Stimulated activated CD8-positive, alpha-beta memory T cell treated with anti-CD3 and anti-CD28 coated beads, Interleukin-15, amount 100 ng/mL, for 48 hours (primary cell): Measurements from ENCODE around the gene PIK3CB.

ENCODE experiments used
- DNase-seq, 2 donors: peaks; one replicate each; pipeline ENCODE4 v3.0.0-alpha.2; 2020; ENCODE audit warnings: low read depth in 2 of 2

Gene PIK3CB

GRCh38 chr3:138834596-138835396, at the start of gene PIK3CB:
TSS of gene PIK3CB (minus strand) at chr3:138834928. CDS start at chr3:138759343, 75,585 bp downstream.
- DNase-seq = peak; percentile 80 to 81

GRCh38 chr3:138881233-138881632, 46.5 kb upstream of the PIK3CB start:
- no peak for DNase-seq

DNA sequence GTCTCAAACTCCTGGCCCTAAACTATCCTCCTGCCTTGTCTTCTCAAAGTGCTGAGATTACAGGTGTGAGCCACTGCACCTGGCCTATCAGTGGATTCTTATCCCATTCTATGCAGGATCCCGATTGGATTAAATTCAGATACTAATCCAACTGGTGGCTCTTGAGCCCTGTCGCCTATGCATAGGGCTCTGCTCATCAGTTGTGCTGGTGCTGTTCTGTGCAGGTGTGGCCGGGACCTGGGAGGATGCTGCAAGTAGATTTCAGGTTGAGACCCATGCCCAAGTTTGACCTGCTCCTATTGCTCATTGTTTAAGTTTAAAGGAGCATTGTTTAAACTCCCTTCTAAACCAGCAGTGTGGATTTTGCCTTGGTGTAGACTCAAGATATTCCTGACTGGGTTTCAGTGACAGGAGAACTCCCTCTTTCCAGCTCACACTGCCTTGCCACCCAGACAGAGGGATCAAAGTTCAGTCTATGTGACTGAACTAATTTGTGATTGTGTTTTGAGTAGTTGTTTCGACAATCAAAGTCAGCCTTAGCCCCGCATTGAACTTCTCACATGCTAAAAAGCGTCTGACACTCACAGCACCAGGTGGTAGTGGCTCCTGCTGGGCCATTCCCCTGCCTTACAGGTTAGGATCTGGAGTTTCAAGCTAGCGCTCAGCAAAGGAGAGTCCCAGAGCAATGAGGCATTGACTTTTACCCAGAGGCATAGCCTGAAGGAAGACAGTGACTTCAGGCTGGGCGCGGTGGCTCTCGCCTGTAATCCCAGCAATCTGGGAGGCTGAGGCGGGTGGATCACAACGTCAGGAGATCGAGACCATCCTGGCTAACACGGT, 45.0 kb upstream of the PIK3CB start:
- no peak for DNase-seq

GRCh38 chr3:138877226-138877625, 42.5 kb upstream of the PIK3CB start:
- DNase-seq = no peak

- DNase-seq = no peak
Observed at GRCh38 chr3:138875754-138876664, 41.3 kb upstream of the PIK3CB start.

DNA sequence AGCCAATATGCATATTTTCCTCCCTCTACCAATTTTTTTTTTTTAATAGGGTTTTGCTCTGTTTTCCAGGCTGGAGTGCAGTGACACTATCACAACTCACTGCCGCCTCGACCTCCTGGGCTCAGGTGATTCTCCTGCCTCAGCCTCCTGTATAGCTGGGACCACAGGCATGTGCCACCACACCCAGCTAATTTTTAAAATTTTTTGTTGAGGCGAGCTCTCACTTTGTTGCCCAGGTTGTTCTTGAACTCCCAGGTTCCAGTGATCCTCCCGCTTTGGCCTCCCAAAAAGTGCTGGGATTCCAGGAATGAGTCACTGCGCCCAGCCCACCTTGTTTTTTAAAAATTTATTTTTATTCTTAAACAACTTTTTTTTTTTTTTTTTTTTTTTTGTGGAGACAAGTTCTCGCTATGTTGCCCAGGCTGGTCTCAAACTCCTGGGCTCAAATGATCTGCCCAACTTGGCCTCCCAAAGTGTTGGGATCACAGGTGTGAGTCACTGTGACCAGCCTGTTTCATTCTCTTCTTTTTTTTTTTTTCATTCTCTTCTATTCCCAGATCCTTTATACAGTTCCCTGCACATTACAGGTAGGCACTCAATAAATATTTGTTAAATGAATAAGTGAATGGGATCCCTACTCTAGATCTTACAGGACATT, 40.5 kb upstream of the PIK3CB start:
- no peak for DNase-seq

DNA sequence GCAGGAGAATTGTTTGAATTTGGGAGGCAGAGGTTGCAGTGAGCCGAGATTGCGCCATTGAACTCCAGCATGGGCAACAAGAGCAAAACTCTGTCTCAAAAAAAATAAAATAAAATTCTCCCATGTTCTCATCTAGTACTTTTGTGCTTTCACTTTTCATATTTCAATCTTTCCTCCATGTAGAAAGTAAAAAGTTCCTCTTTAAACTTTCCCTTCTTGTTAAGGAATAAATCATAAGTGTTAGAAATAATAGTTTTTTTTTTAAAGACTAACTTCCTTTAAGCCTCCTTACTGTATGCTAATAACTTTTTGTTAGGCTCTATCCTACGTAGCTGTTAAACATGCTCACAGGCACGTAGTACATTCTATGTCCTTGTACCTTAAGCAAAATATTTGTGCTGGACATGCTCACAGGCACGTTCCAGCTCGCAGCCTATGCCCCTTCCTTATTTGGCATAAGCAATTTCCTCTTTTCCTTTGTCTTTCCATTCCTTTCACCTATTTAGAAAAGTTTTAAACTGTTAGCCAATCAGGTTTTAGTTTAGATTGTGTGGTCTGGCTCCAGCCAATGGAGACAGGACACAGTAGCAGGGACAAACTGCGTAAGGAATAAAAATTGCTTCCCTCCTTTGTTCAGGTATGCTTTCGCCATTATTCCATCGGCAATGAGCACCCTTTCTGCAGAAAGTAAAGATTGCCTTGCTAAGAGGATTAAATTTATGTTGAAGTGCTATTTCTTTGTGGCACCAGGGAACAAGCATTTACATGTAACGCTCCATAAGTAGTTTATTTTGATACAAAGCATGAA, 38.9 kb upstream of the PIK3CB start:
- DNase-seq = no peak

DNA sequence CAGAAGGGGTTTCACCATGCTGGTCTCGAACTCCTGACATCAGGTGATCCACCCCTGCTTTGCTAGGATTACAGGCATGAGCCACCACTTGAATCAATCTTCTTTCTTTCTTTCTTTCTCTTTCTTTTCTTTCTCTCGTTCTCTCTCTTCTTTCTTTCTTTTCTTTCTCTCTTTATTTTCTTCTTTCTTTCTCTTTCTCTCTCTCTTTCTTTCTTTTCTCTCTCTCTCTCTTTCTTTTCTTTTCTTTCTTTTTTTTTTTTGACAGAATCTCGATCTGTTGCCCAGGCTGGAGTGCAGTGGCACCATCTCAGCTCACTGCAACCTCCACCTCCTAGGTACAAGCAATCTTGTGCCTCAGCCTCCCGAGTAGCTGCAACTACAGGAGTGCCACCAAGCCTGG, 37.9 kb upstream of the PIK3CB start:
- DNase-seq = no peak

DNA sequence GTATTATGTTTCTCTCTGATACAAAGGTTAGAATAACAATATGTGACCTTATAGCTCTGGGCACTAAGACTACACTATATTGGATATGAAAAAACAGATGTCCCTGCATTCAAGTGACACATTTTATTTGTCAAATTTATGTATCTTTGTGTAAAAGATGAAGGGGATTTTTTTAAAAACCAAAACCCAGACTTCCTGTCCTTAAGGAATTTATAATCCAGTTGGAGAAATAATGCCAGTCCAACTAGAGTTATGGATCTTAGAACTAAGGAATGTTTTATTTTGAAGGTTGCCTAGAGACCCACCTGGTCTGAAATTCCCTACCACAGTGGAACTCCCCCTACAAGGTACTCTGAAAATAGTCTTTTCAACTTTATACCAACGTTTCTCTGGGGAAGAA, 33.3 kb upstream of the PIK3CB start:
- DNase-seq = no peak

- no peak for DNase-seq
Observed at GRCh38 chr3:138863776-138864113, 29.0 kb upstream of the PIK3CB start.

DNA sequence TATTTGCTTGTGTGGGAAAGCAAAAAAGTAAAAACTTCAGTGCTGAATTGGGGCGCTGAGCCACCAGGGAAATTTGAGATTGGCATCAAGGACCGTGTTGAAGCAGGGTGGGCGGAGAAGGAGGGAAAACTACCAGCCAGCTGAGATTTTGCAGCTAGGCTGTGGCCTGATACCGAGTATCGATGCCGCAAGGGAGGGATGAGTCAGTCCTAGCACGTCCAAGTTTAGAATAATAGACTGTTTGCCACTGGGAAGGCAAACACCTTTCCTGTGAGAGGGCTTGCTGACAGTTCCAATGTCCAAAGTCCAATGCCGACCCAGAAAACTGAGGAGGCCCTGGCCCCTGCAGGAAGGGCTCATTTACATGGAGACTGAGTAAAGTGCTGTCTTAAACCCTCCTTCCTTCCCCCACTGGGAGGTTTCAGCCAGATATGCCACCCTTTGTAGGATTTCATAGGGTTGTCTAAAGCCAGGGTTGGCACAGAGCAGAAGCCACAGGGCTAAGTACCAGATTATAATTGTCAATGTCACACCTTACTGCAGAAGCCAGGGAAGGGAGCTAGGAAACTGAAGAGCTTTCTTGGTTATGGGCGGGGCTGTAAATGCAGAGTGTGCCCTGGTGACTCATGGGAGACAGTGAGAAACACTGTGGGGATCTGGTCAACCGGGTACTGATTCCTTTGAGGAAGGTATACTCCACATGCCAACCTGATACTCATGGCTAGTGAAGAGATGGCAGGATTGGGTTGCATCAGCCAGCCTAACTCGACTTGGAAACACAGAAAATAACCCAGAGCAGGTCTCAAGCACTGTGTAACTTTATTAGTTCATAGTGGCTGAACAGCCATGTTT, 28.4 kb upstream of the PIK3CB start:
- DNase-seq = no peak

DNA sequence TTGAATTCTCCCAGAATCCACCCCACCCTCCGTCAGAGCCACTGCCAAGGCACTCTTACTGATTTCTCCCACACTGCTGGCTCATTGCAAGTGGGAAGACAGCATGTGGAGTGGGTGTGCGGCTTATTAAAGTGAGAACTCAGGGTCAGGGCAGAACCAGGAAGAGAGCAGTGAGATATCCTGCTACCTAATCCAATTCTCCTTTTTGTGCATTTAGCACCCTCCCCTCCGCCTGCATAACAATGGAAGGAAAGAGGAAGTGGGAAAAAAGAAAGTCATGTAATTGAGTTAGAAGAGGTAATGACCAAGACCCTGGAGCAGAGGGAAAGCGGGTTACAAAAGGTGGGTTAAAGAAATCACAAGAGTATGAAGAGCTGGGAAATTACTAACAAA, 27.8 kb upstream of the PIK3CB start:
- no peak for DNase-seq

DNA sequence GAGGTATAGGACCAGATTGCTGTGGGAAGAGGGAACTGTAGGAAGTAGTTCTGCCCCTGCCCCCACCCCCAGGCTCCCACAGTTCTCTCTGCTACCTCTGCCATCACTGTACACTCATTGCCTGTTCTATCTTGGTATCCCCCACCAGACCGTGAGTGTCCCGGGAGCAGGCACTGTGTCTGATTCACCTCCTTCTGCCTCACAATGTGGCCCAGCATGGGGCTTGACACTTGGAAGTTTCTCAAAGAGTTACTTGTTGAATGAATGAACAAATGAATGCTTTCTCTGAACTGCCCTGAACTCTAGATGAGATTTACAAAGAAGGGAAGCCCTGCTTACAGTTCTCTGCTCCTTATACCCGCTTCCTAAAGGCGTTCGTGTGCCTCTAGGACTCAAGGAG, 27.1 kb upstream of the PIK3CB start:
- no peak for DNase-seq

GRCh38 chr3:138856799-138857198, 22.1 kb upstream of the PIK3CB start:
- DNase-seq = no peak

DNA sequence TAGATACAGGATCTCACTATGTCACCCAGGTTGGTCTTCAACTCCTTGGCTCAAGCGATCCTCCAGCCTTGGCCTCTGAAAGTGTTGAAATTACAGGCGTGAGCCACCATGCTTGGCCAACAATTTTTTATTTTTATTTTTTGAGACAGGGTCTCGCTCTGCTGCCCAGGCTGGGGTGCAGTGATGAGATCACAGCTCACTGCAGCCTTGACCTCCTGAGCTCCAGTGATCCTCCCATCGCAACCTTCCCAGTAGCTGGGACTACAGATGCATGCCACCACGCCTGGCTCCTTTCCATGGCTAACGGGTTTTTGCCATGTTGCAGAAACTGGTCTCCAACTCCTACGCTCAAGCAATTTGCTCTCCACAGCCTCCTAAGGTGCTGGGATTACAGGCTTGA, 20.2 kb upstream of the PIK3CB start:
- no peak for DNase-seq

DNA sequence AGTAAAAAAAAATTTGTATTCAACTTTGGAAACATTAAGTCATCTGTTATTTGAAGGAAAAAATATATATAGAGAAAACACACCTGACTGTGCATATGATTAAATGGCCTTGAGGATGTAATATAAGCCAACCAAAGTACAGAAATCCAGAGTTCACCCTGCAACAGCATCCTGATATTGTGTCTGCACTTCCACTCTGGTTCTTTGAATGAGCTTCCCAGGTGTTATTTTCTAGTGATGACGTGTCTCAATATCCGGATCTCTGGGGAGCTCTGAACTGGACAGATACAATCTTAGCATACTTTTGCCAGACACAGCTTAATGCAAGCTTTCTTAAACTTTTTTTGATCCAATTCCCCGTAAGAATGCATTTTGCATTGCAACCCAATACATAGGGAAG, 19.5 kb upstream of the PIK3CB start:
- no peak for DNase-seq

GRCh38 chr3:138850151-138850550, 15.4 kb upstream of the PIK3CB start:
- no peak for DNase-seq

GRCh38 chr3:138849222-138849940, 14.7 kb upstream of the PIK3CB start:
- DNase-seq = no peak

GRCh38 chr3:138848696-138849095, 14.0 kb upstream of the PIK3CB start:
- no peak for DNase-seq
